ENCODE measurements around the gene TTLL12. TPM values are rescaled to one million over a fixed set of nuclear protein-coding genes. Genes with fewer than 3 reads are reported as not detected.

Gene TTLL12
- total and polyA plus RNA-seq, 2 of the 8 experiments (the other 6 are each of a cell fraction or from before 2014, with no cell fraction given) = 101 to 124 TPM

DNA sequence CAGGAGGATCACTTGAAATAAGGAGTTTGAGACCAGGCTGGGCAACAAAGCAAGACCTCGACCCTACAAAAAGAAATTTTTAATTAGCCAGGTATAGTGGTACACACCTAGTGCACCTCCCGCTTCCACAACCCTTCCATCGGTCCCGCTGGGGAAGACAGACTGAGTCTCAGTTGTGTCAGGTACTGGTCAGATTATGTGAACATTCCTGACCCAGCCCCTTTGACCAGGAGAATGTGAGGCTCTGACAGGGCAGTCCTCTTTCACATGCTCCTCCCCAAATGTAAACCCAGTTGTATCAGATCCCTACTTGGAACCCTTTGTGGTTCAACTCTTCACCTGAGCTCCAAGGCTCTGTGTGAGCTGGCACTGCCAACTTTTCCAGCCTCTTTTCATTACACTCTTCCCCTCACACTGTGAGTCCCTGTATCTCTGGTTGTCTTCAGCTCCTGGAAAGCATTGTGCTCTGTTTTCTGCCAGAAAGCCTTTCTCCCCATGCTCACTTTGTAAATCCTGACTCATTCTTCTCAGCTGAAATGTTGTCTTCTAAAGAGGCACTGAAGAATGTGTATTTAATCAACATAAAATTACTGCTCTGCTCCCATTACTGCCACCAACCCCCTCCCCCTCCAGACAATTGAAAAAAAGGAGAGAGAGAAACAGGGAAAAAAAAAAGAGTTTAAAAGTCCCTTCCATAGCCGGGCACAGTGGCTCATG lies 2.1 kb upstream of the TTLL12 start:
- no peak overlapping the region for H3K14ac ChIP-seq (ENCODE audit: insufficient read length)
- 89% methylated on average over 5 of the region's 5 CpGs; no CpG with 5 or more reads in 1 of the 2 experiments for WGBS, 2 experiments (ENCODE audit: extremely low coverage in 1 of 2, insufficient coverage in 1 of 2, insufficient read length in 1 of 2, insufficient replicate concordance in 2 of 2, low coverage in 1 of 2, low lambda C conversion rate in 2 of 2, missing lambda C conversion rate in 1 of 2)
- H4K20me1 ChIP-seq (replicated peaks in 1 of 2; ENCODE audit: control insufficient read depth in 1 of 2, insufficient read depth in 2 of 2, low read length in 2 of 2) = peaks cover 0 to 4% of the 10 kb centered on the region in 2 experiments
- H3K56ac ChIP-seq (replicated peaks; ENCODE audit: insufficient read length, low read depth, low read length) = no peak overlapping the region
- H3K9ac ChIP-seq (replicated peaks in 1 of 4; ENCODE audit: extremely low read depth in 1 of 4, low read depth in 3 of 4, low read length in 3 of 4) = no peak overlapping the region
- H3K27me3 ChIP-seq (replicated peaks in 1 of 4; ENCODE audit: control insufficient read depth in 3 of 4, extremely low read depth in 1 of 4, insufficient read depth in 3 of 4, low read length in 3 of 4) = no peaks in the 10 kb centered on the region; a peak in 1 of 7 replicates
- peak overlapping the region; percentile 16 for H4K91ac ChIP-seq (replicated peaks; ENCODE audit: insufficient read length, low read length)
- H3K4ac ChIP-seq (replicated peaks; ENCODE audit: insufficient read length, low read depth, low read length) = no peak overlapping the region
- no peak overlapping the region for H4K8ac ChIP-seq (ENCODE audit: extremely low read depth, insufficient read depth, low read length)
- no peak overlapping the region for H2BK12ac ChIP-seq (ENCODE audit: low read depth, low read length)
- H3K4me3 ChIP-seq (ENCODE audit: extremely low read depth in 1 of 4, insufficient read depth in 2 of 4, low read depth in 3 of 4, low read length in 4 of 4) = no peak overlapping the region
- H3K27ac ChIP-seq (ENCODE audit: low read depth, low read length) = no peak overlapping the region
- H2BK15ac ChIP-seq (ENCODE audit: low read length) = peak overlapping the region; percentile 20; the same call in 1 of the 2 replicates
- H2BK120ac ChIP-seq (replicated peaks; ENCODE audit: low read depth, low read length) = no peak overlapping the region
- no peak overlapping the region for H3K18ac ChIP-seq (ENCODE audit: extremely low read depth, low read length)
- ChIA-PET POLR2A (ENCODE audit: partially characterized antibody) (interaction anchor here (0.7 kb wide), 1 partner anchor 166 kb away, joined by 4 read pairs; no protein-coding TSS in a partner anchor), CTCF (ENCODE audit: partially characterized antibody) (interaction anchor here (0.7 to 12.4 kb wide), 5 partner anchors 14 to 224 kb away, joined by 3 to 104 read pairs (median 6); no protein-coding TSS in a partner anchor)
- H3K23me2 ChIP-seq (ENCODE audit: low read depth, low read length) = peaks cover 7% of the 10 kb centered on the region; the same call in 1 of the 2 replicates
- H3K4me2 ChIP-seq (ENCODE audit: insufficient read depth in 1 of 2, low read depth in 2 of 2, low read length in 2 of 2) = no peak overlapping the region
- H4K5ac ChIP-seq (ENCODE audit: insufficient read length, low read depth, low read length) = no peak overlapping the region
- H3K79me2 ChIP-seq (ENCODE audit: control insufficient read depth in 1 of 2, insufficient read depth in 2 of 2, low read length in 2 of 2) = peaks cover 0 to 21% of the 10 kb centered on the region in 2 experiments; a peak in 2 of 4 replicates
- peak overlapping the region; percentile 12; the same call in 1 of the 2 replicates for H2AFZ ChIP-seq (ENCODE audit: low read length)
- no peak overlapping the region; the same call in 1 of the 2 replicates for H2BK5ac ChIP-seq (ENCODE audit: low read depth, low read length)
- H2AK5ac ChIP-seq (ENCODE audit: low read depth, low read length) = no peak overlapping the region
- FAIRE-seq (no peak), DNase-seq (ENCODE audit: low read depth in 1 of 2, low spot score in 2 of 2) (no peak)
- peaks cover 0 to 14% (median 5%) of the 10 kb centered on the region in 4 experiments; a peak in 4 of 7 replicates for H3K4me1 ChIP-seq (replicated peaks in 1 of 4; ENCODE audit: control insufficient read depth in 3 of 4, insufficient read depth in 4 of 4, low read length in 3 of 4)
- H2BK20ac ChIP-seq (ENCODE audit: low read length) = no peak overlapping the region
- peaks cover 8% of the 10 kb centered on the region; the same call in 1 of the 2 replicates for H3K79me1 ChIP-seq (ENCODE audit: low read depth, low read length)
- no peaks in the 10 kb centered on the region for H3K9me3 ChIP-seq (ENCODE audit: insufficient read depth in 2 of 2, low read depth in 1 of 2, low read length in 1 of 2)
- no peaks in the 10 kb centered on the region for H3K36me3 ChIP-seq (ENCODE audit: control insufficient read depth in 2 of 4, insufficient read depth in 4 of 4, low read length in 3 of 4)
- H3K23ac ChIP-seq (ENCODE audit: insufficient read length) = no peak overlapping the region
- TF ChIP-seq RFX5 (IDR thresholded peaks at IDR 0.05; ENCODE audit: borderline replicate concordance, low read depth, low read length) (no peak), GTF2F1 (IDR thresholded peaks at IDR 0.05; ENCODE audit: borderline replicate concordance, low read depth, low read length) (no peak), POU5F1 (IDR thresholded peaks at IDR 0.05; ENCODE audit: low read depth, low read length) (no peak), SUZ12 (IDR thresholded peaks at IDR 0.05; ENCODE audit: low read length) (no peak), JUN (IDR thresholded peaks at IDR 0.05; ENCODE audit: low read depth, low read length) (no peak), KDM4A (IDR thresholded peaks at IDR 0.05; ENCODE audit: low read depth, low read length, severe bottlenecking) (no peak), CHD2 (IDR thresholded peaks at IDR 0.05; ENCODE audit: low read length) (no peak), ZNF274 (IDR thresholded peaks at IDR 0.05; ENCODE audit: borderline replicate concordance, extremely low read depth, low read length) (no peak), EZH2 (IDR thresholded peaks at IDR 0.05; ENCODE audit: low read depth, low read length, severe bottlenecking) (no peak), SRF (IDR thresholded peaks at IDR 0.05; ENCODE audit: low read depth, low read length) (no peak), POLR2A (IDR thresholded peaks at IDR 0.05; ENCODE audit: control extremely low read depth in 1 of 2, low read depth in 2 of 2, low read length in 2 of 2) (no peak), CTBP2 (IDR thresholded peaks at IDR 0.05; ENCODE audit: borderline replicate concordance, insufficient read depth, insufficient read length, low read length) (no peak), CEBPB (IDR thresholded peaks at IDR 0.05; ENCODE audit: low read depth, low read length) (no peak)
